Caco-2 (cell line): ENCODE data around the gene CHAC1. TPM values are rescaled to one million over a fixed set of nuclear protein-coding genes. Genes with fewer than 3 reads are reported as not detected.

Experiments used
- BruUV-seq: library from RNA; stranded (reverse); fragments of 400-500 nt; replicated peaks from 2 replicates; lab custom pipeline; 2021; lab: Mats Ljungman, UMichigan
- CTCF ChIA-PET: fragments of 300-600 bp; sonication (Branson Sonifier 250); formaldehyde crosslinking; loops from one replicate; lab custom pipeline; 2022; ENCODE audit warnings: antibody characterized with exemption; lab: Charles Lee
- POLR2A ChIA-PET: fragments of 300-600 bp; sonication (Branson Sonifier 250); formaldehyde crosslinking; loops from one replicate; lab custom pipeline; 2022; ENCODE audit warnings: antibody characterized with exemption; lab: Charles Lee
- DNase-seq, 2 experiments: peaks; one replicate each; pipeline versions ENCODE4 v3.0.0 to v3.0.0-alpha.2; 2020 to 2022
- H3K27me3 ChIP-seq: replicated peaks from 2 replicates; pipeline ENCODE4 v1.6.0; 2011; ENCODE audit warnings: low read length; ENCODE audit not compliant: control insufficient read depth, insufficient read depth
- H3K36me3 ChIP-seq: 2 replicates; pipeline ENCODE4 v1.5.1; 2011; ENCODE audit warnings: low read length; ENCODE audit not compliant: control insufficient read depth, insufficient read depth
- H3K4me1 ChIP-seq: fragments of 250-450 bp; sonication (Bioruptor Pico); 2 replicates; pipeline ENCODE4 v1.5.1; 2020; ENCODE audit warnings: mild to moderate bottlenecking
- H3K4me3 ChIP-seq: 2 replicates; pipeline ENCODE4 v1.5.1; 2011; ENCODE audit warnings: low read depth, mild to moderate bottlenecking, control low read depth, low read length
- H3K9me3 ChIP-seq: fragments of 250-450 bp; sonication (Bioruptor Pico); 2 replicates; pipeline ENCODE4 v1.5.1; 2020; ENCODE audit warnings: mild to moderate bottlenecking, moderate library complexity
- H3K27ac Mint-ChIP-seq: one replicate; pipeline ENCODE4 v1.8.0; 2022; ENCODE audit warnings: mixed read lengths; ENCODE audit not compliant: unreplicated experiment
- H3K27me3 Mint-ChIP-seq: one replicate; pipeline ENCODE4 v1.8.0; 2022; ENCODE audit warnings: mixed read lengths; ENCODE audit not compliant: insufficient read depth, unreplicated experiment
- H3K36me3 Mint-ChIP-seq: one replicate; pipeline ENCODE4 v1.8.0; 2022; ENCODE audit warnings: mild to moderate bottlenecking, mixed read lengths; ENCODE audit not compliant: insufficient read depth, unreplicated experiment
- H3K4me1 Mint-ChIP-seq: one replicate; pipeline ENCODE4 v1.8.0; 2022; ENCODE audit warnings: low read depth, mixed read lengths; ENCODE audit not compliant: unreplicated experiment
- H3K4me3 Mint-ChIP-seq: one replicate; pipeline ENCODE4 v1.8.0; 2022; ENCODE audit warnings: mild to moderate bottlenecking, moderate library complexity, mixed read lengths; ENCODE audit not compliant: unreplicated experiment
- H3K9me3 Mint-ChIP-seq: one replicate; pipeline ENCODE4 v1.8.0; 2022; ENCODE audit warnings: mixed read lengths; ENCODE audit not compliant: unreplicated experiment
- CTCF ChIP-seq, 2 experiments: fragments of 200-600 bp in 1 of 2; IDR thresholded peaks; 1 replicate in 1 of 2; 2 replicates in 1 of 2; pipeline versions ENCODE4 v1.5.1 to v1.8.0; 2011 to 2022; ENCODE audit warnings: antibody characterized with exemption in 1 of 2, control low read depth in 1 of 2, inconsistent platforms in 1 of 2, low read depth in 1 of 2, low read length in 1 of 2, mild to moderate bottlenecking in 1 of 2, moderate library complexity in 1 of 2; ENCODE audit not compliant: insufficient read depth in 1 of 2, severe bottlenecking in 1 of 2, unreplicated experiment in 1 of 2
- intact Hi-C: fragments of 100-400 bp; cut with micrococcal nuclease; formaldehyde crosslinking; loops from one replicate; pipeline ENCODE4 v1.10.0; 2022; ENCODE audit not compliant: unreplicated experiment
- total RNA-seq: library from RNA; stranded (reverse); gene quantifications from 2 replicates; pipeline ENCODE4 v1.2.3, GENCODE V29; 2022

CHAC1 gene
- total RNA-seq, 1 experiment from 2014 or later: 55.8 TPM

DNA sequence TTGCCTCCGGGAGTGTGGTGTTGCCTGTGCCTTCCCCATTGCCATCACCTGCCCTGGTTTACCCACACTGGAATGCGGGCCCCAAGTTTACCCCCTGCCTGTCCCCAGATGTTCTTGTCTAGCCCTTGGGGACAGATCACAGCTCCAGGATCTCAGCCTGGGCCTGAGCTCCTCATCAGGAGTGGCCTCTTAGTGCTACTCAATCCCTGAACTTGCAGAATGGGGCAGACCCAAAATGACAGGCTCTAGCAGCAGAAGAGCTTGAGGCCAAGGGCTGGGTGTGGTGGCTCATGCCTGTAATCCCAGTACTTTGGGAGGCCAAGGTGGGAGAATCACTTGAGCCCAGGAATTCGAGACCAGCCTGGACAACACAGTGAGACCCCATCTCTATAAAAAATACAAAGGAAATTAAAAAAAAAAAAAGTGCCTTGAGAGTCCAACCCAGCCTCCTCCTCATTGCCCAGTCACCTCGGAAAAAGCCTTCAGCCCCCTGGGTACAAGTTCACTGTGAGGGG, 3.8 kb downstream of the CHAC1 start:
- intact Hi-C loops: no loop called here
- no TSS peak for BruUV-seq
- H3K27ac Mint-ChIP-seq: no peak overlapping the region

GRCh38 chr15:40957581-40958051, 4.3 kb downstream of the CHAC1 start:
- no peaks in the 10 kb centered on the region for H3K27me3 ChIP-seq
- no peak overlapping the region for H3K4me3 Mint-ChIP-seq
- no peaks in the 10 kb centered on the region for H3K9me3 ChIP-seq
- no peak for DNase-seq
- ChIA-PET POLR2A (no interaction called here), CTCF (interaction anchor here (1.1 kb wide), 1 partner anchor 51 kb away, joined by 3 read pairs; no protein-coding TSS in a partner anchor)
- H3K4me1 ChIP-seq: no peaks in the 10 kb centered on the region
- peaks cover 73% of the 10 kb centered on the region for H3K36me3 Mint-ChIP-seq
- no peaks in the 10 kb centered on the region for H3K27me3 Mint-ChIP-seq
- peaks cover 17% of the 10 kb centered on the region for H3K4me1 Mint-ChIP-seq
- intact Hi-C loops: no loop called here
- no peaks in the 10 kb centered on the region for H3K9me3 Mint-ChIP-seq
- H3K27ac Mint-ChIP-seq: peak overlapping the region; percentile 48
- no peak overlapping the region for H3K4me3 ChIP-seq
- H3K36me3 ChIP-seq: no peaks in the 10 kb centered on the region
- no TSS peak for BruUV-seq
- no peak for TF ChIP-seq CTCF (IDR thresholded peaks at IDR 0.05; ENCODE audit: insufficient read depth in 1 of 2, low read depth in 1 of 2, low read length in 1 of 2, severe bottlenecking in 1 of 2, unreplicated experiment in 1 of 2)

More for the DNA sequence above, 3.8 kb downstream of the CHAC1 start:
- POLR2A ChIA-PET: interaction anchor here (0.9 kb wide), 1 partner anchor 27 kb away, joined by 7 read pairs; no protein-coding TSS in a partner anchor
- no peak for DNase-seq
- Histone ChIP-seq H3K27me3 (no peaks in the 10 kb centered on the region), H3K9me3 (no peaks in the 10 kb centered on the region), H3K4me3 (no peak overlapping the region), H3K36me3 (no peaks in the 10 kb centered on the region), H3K4me1 (no peaks in the 10 kb centered on the region)
- CTCF ChIA-PET: interaction anchor here (1.1 kb wide), 1 partner anchor 51 kb away, joined by 3 read pairs; no protein-coding TSS in a partner anchor
- Mint-ChIP-seq H3K27me3 (no peaks in the 10 kb centered on the region), H3K4me3 (no peak overlapping the region), H3K4me1 (peaks cover 17% of the 10 kb centered on the region), H3K9me3 (no peaks in the 10 kb centered on the region), H3K36me3 (peaks cover 74% of the 10 kb centered on the region)
- TF ChIP-seq CTCF (IDR thresholded peaks at IDR 0.05; ENCODE audit: insufficient read depth in 1 of 2, low read depth in 1 of 2, low read length in 1 of 2, severe bottlenecking in 1 of 2, unreplicated experiment in 1 of 2): no peak

- CTCF ChIA-PET: no interaction called here
- Mint-ChIP-seq H3K27me3 (no peaks in the 10 kb centered on the region), H3K4me1 (peaks cover 17% of the 10 kb centered on the region), H3K9me3 (no peaks in the 10 kb centered on the region), H3K27ac (peak overlapping the region; percentile 48), H3K4me3 (peak overlapping the region; percentile 18), H3K36me3 (peaks cover 67% of the 10 kb centered on the region)
- Histone ChIP-seq H3K9me3 (no peaks in the 10 kb centered on the region), H3K36me3 (no peaks in the 10 kb centered on the region), H3K4me1 (no peaks in the 10 kb centered on the region), H3K4me3 (no peak overlapping the region), H3K27me3 (no peaks in the 10 kb centered on the region)
- intact Hi-C loops: no loop called here
- BruUV-seq: no TSS peak
- no peak for TF ChIP-seq CTCF (IDR thresholded peaks at IDR 0.05; ENCODE audit: insufficient read depth in 1 of 2, low read depth in 1 of 2, low read length in 1 of 2, severe bottlenecking in 1 of 2, unreplicated experiment in 1 of 2)
- POLR2A ChIA-PET: no interaction called here
- DNase-seq: no peak
Observed at GRCh38 chr15:40958146-40958545, 4.9 kb downstream of the CHAC1 start.
